Measurements from ENCODE around the gene GP1BB.

GP1BB gene

DNA sequence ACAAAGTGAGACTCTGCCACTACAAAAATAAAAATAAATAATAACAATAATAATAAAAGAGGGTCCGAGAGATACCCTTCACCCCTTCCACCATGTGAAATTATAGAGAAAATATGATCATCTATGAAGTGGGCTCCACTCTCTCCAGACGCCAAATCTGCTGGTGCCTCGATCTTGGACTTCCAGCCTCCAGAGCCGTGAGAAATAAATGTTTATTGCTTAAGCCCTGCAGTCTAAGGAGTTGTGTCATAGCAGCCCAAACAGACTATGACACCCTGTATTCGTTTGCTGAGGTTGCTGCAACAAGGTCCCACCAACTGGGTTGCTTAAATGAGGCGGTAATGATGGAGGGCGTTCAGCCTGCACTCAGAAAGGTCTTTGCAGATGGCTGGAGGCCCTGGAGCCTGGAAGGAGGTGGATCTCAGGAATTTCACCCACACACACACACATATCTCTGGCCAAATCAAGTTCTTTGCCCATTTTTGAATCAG lies 16.6 kb upstream of the GP1BB start:
- TF ChIP-seq, protein P1, sequence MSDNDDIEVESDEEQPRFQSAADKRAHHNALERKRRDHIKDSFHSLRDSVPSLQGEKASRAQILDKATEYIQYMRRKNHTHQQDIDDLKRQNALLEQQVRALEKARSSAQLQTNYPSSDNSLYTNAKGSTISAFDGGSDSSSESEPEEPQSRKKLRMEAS (IDR thresholded peaks at IDR 0.05): no peak
- TF ChIP-seq ZBTB7A (IDR thresholded peaks at IDR 0.05; ENCODE audit: low read depth) (no peak), TCF12 (IDR thresholded peaks at IDR 0.05; ENCODE audit: low read depth) (no peak), RAD21 (IDR thresholded peaks at IDR 0.05; ENCODE audit: low read depth) (no peak), FOXM1 (IDR thresholded peaks at IDR 0.05; ENCODE audit: borderline replicate concordance, low read depth) (no peak), EP300 (IDR thresholded peaks at IDR 0.05; ENCODE audit: borderline replicate concordance) (no peak)
- TF ChIP-seq, protein P2, sequence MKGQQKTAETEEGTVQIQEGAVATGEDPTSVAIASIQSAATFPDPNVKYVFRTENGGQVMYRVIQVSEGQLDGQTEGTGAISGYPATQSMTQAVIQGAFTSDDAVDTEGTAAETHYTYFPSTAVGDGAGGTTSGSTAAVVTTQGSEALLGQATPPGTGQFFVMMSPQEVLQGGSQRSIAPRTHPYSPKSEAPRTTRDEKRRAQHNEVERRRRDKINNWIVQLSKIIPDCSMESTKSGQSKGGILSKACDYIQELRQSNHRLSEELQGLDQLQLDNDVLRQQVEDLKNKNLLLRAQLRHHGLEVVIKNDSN (IDR thresholded peaks at IDR 0.05): no peak
- TF ChIP-seq, protein P3, sequence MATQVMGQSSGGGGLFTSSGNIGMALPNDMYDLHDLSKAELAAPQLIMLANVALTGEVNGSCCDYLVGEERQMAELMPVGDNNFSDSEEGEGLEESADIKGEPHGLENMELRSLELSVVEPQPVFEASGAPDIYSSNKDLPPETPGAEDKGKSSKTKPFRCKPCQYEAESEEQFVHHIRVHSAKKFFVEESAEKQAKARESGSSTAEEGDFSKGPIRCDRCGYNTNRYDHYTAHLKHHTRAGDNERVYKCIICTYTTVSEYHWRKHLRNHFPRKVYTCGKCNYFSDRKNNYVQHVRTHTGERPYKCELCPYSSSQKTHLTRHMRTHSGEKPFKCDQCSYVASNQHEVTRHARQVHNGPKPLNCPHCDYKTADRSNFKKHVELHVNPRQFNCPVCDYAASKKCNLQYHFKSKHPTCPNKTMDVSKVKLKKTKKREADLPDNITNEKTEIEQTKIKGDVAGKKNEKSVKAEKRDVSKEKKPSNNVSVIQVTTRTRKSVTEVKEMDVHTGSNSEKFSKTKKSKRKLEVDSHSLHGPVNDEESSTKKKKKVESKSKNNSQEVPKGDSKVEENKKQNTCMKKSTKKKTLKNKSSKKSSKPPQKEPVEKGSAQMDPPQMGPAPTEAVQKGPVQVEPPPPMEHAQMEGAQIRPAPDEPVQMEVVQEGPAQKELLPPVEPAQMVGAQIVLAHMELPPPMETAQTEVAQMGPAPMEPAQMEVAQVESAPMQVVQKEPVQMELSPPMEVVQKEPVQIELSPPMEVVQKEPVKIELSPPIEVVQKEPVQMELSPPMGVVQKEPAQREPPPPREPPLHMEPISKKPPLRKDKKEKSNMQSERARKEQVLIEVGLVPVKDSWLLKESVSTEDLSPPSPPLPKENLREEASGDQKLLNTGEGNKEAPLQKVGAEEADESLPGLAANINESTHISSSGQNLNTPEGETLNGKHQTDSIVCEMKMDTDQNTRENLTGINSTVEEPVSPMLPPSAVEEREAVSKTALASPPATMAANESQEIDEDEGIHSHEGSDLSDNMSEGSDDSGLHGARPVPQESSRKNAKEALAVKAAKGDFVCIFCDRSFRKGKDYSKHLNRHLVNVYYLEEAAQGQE (IDR thresholded peaks at IDR 0.05; ENCODE audit: low read depth): no peak

DNA sequence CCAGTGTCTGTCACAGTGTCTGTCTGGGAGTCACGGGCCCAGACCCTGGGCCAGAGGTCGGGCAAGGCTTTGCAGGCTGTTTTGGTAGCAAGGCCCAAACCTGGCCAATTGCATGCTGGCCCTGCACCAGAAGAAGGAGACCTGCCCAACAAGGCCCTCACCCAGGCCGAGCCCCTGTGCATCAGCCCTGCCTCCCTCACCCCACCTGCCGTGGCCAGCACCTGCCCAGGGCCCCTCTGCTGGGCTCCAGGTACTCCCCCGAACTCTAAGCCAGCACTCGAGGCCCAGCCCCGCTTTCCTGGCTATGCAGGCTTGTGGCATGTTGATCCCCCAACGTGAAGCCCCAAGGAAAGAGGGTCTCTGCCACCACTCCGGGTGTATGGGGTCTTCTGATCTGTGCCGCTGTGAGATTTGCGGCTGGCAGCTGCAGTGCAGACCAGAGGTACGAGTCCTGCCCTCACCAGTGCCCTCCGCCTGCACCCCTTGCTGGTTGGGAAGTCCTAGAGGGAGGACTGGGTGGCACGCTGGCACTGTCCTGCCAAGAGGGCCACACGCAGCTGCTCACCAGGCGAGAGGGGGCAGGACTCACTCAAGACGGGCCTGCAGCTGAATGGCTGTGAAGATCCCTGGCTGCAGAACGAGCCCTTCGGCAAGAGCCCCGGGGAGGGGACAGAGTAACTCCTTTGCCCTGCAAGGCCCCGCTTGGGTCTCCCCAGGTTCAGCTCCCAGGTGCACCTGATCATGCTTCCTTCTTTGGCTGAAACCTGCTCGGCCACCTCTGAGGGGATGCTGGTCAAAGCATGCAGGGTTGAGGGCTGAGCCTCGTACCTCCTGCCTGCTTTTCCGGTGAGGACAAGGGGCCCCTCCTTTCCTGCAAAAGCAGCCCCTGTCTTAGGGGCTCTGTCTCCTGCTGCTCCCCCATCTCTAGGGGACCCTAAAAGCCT lies 15.7 kb upstream of the GP1BB start:
- TF ChIP-seq FOXM1 (IDR thresholded peaks at IDR 0.05; ENCODE audit: borderline replicate concordance, low read depth) (no peak), CREB1 (IDR thresholded peaks at IDR 0.05; ENCODE audit: low read depth) (no peak), TAF1 (IDR thresholded peaks at IDR 0.05; ENCODE audit: low read depth) (no peak), EP300 (IDR thresholded peaks at IDR 0.05; ENCODE audit: borderline replicate concordance) (no peak), YY1 (IDR thresholded peaks at IDR 0.05; ENCODE audit: low read depth) (no peak), CEBPB (IDR thresholded peaks at IDR 0.05) (no peak), TCF12 (IDR thresholded peaks at IDR 0.05; ENCODE audit: low read depth) (no peak), EGR1 (IDR thresholded peaks at IDR 0.05) (no peak), TEAD4 (IDR thresholded peaks at IDR 0.05) (no peak), NFIC (IDR thresholded peaks at IDR 0.05) (no peak), ZBTB7A (IDR thresholded peaks at IDR 0.05; ENCODE audit: low read depth) (no peak), RAD21 (IDR thresholded peaks at IDR 0.05; ENCODE audit: low read depth) (no peak)
- TF ChIP-seq, protein P2 (IDR thresholded peaks at IDR 0.05): no peak
- TF ChIP-seq, protein P1 (IDR thresholded peaks at IDR 0.05): no peak
- TF ChIP-seq, protein P3 (IDR thresholded peaks at IDR 0.05; ENCODE audit: low read depth): no peak

DNA sequence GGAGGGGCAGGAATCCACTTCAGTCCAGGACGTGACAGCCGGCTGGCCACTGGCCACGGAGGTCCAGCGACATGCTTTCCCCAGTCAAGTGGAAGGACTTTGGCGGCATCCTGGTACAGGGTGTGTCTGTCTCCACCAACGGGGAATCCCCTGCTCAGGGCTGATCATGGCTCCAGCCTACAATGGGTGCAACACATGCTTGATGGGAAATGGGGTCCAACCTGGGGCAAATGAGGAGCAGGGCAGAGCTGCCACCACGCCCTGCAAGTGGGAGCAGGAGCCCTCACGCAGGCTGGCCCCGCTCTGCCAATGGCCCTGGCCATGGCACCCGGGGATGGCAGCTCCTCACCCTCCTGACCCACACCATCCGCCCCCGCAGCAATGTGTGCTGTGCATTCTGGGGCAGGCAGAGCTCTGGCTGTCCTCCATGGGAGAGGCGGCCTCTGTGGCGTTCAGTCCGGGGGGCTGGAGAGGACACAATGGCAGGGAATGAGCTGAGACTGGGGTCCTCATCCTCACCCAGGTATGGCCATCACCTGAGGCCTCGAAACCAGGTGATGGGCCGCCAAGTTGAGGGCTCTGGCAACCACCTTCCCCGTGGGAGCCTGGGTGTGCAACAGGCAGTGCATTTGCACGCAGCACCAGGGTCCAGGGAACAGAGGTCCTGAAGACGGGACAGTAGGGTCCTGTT lies 14.9 kb upstream of the GP1BB start:
- no peak for TF ChIP-seq CEBPB (IDR thresholded peaks at IDR 0.05)
- TF ChIP-seq RAD21 (IDR thresholded peaks at IDR 0.05; ENCODE audit: low read depth): no peak
- TF ChIP-seq EGR1 (IDR thresholded peaks at IDR 0.05): no peak
- TF ChIP-seq, protein P3 (IDR thresholded peaks at IDR 0.05; ENCODE audit: low read depth): no peak
- TF ChIP-seq NFIC (IDR thresholded peaks at IDR 0.05): no peak
- no peak for TF ChIP-seq TAF1 (IDR thresholded peaks at IDR 0.05; ENCODE audit: low read depth)
- TF ChIP-seq FOXM1 (IDR thresholded peaks at IDR 0.05; ENCODE audit: borderline replicate concordance, low read depth): no peak
- no peak for TF ChIP-seq EP300 (IDR thresholded peaks at IDR 0.05; ENCODE audit: borderline replicate concordance)
- no peak for TF ChIP-seq CREB1 (IDR thresholded peaks at IDR 0.05; ENCODE audit: low read depth)
- TF ChIP-seq, protein P2 (IDR thresholded peaks at IDR 0.05): no peak
- TF ChIP-seq, protein P1 (IDR thresholded peaks at IDR 0.05): no peak
- no peak for TF ChIP-seq ZBTB7A (IDR thresholded peaks at IDR 0.05; ENCODE audit: low read depth)
- no peak for TF ChIP-seq TEAD4 (IDR thresholded peaks at IDR 0.05)
- no peak for TF ChIP-seq TCF12 (IDR thresholded peaks at IDR 0.05; ENCODE audit: low read depth)
